GM21515 (cell line): ENCODE data around the gene ATXN7L3.
A peak's percentile ranks its signal among the peaks of the same experiment; 100 is the strongest.

Experiments
- ATAC-seq: cut with Tn5 transposase; IDR thresholded peaks from one replicate; pipeline ENCODE4 v1.9.1; 2021; ENCODE audit not compliant: unreplicated experiment

The ATXN7L3 gene

DNA sequence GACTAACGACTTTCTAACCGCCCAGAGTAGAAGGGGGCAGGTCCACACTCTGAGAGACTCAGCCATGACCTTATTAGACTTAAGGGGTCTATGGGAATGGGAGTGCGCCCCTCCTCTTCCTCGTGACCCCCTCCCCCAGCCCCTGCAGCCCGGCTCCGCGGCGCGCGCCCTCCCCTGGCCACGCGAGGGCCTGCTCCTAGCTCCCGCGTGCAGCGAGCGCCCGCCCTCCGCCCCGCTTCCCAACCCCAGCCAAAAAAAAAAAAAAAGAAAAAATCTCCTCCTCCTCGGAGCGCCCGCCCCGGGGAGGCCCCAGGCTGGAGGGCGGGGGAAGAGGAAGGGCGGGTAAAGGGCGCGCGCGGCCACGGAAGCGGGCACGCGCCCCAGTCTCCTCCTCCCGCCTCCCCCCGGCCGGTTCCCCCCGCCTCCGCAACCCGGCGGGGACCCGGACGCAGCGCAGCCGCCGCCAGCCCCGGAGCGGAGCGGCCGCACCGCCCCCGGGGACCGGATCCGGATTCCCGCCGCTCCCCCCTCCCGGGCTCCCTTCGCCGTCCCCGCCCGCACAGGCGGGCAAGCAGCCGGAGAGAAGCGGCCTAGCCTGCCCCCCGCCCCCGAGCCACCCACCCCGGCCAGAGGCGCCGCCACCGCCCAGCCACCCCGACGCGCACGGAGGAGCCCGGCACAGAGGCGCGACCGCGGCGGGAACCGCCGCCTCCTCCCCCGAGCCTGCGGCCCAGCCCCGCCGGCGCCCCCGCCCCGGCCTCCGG, 18.8 kb upstream of the ATXN7L3 start:
- peak; percentile 33 for ATAC-seq

DNA sequence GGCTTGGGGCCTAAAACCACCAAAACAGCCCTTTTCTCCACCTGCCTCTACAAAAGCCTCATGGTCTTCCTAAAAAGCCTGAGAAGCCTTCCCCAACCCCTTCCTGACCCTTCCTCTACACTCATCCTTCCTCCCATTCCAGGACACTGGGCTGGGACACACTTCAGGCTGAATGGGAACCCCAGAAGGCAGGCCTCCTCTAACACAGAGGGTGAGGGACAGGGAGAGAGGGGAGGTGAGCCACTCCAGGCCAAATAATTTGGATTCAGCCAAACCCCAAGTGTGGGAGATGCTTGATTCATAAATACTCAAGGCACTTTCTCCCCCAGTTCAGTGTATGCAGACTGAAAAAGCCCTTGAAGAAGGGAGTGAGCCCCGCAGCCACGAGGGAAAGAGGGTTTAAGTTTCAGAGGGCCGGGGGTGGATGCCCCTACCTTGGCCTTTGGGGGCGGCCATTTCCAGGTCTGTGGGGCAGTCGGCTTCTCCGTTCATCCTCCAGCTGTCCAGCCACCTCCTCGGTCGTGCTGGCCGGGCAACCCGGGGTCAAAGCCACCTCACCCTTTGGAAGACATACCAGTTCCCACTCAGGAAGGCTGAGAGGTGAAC, 18.2 kb upstream of the ATXN7L3 start:
- ATAC-seq = no peak

DNA sequence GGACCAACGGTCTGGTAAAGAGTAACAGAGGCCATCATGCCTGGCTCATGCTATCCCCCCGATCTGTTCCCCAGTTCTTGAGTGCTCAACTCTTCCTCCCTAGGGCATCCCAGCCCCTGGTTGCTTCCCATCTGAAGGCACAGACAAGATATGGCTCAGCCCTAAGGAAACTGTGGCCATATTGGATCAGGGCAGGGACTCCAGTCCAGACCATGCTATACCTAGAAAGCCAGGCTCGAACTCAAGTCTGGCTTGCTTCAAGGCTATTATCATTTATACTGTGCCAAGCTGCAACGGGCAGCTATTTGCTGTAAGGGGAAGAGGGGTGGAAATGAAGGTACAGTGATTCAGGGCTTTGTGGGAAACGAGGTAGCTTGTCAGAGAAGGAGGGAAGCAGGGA, 17.0 kb upstream of the ATXN7L3 start:
- ATAC-seq = no peak

DNA sequence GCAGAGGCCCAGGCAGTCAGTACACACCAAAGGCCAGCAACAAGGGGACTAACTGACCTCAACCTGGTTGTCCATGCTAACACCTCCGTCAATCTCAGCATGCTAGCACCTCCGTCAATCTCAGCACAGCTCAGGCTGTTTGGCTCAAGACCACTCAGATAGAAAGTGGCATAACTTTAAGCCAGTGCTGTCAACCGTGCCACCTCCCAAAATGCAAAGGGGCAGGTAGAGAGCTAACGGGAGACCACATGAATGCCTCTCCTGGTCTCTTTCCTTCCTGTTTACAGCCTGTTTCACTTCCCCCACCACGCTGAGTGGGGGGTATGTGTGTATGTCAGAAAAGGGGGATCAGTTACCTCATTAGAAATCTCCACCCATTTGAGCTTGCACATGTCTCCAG, 16.5 kb upstream of the ATXN7L3 start:
- no peak for ATAC-seq

- ATAC-seq = no peak
Observed at GRCh38 chr17:44214896-44215295, 15.2 kb upstream of the ATXN7L3 start.

GRCh38 chr17:44214230-44214494, 14.5 kb upstream of the ATXN7L3 start:
- ATAC-seq = no peak

DNA sequence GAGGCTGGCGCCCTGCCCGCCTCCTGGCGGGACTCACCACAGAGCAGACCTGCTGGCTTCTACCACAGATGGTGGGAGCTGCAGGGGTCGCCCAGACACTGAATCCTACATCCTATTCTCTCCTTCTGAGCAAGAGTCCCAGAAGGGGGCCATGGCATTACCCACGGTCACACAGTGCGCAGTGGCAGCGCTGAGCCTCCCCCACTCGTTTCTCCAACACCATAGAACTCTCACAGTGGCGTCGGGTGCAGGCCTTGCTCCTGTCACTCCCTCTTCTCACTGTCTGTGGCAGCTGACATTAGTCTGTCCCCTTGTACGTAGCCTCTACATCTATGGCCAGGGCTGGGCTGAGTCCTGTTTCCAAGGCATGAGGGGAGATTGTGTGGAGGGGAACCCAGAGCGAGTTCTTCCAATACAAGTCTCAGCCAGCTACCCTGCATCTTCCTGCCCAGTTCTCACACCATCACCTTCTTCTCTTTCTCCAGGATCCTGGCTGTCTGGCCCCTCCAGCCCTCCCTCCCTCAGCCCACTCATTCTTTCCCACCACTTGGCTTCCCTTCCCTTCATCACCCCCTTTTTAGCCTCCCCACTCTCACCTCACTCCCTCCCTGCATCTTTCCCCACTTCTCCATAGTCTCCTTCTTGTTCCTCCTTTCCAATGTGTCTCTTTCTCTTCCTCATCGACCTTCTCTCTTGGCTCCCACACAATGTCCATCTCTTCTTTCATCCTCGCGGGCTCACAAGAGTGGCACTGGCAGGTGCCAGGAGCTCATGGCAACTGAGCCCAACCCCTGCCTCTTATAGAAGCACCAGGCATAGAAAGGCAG, 13.9 kb upstream of the ATXN7L3 start:
- no peak for ATAC-seq

DNA sequence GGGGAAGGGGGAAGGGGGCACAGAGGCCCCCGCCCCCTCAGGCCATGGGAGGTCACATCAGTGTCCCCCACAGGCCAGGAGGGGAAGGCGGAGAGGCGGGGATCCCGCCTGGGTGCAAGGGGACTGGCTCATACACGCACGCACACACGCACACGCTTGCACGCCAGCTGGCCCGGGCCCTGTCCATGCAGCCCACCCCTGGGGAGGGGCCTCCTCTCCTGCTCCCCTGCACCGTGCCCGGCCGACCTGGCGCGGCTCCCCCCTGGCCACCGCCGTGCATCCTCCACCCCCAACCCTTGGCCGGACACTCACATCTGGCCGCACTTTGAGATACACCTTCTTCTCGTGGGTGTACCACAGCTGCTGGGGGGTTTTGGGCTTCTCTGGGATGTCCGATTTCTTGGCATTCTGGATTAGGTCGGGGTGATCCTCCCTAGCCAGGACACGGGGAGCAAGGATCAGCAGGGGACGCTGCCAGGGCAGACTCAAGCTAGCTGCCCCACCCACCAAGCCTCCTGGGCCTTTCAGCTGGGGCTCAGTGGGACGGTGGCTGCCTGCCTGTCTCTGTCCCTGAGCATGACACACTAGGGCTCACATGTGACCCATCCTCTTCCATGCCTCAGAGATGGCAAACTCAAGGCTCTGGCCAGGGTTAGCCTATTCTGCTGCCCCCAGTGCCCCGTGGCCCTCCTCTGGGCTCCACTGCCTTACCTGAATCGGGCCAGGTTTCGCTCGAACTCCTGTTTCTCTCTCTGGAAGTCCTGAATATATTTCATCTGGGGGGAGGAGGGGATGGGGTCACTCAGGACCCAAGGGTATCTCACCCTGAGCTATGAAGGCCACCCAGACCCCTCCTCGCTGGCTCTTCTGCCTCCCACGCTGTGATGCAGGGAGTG, 13.1 kb upstream of the ATXN7L3 start:
- no peak for ATAC-seq

GRCh38 chr17:44211281-44212265, 11.9 kb upstream of the ATXN7L3 start:
- no peak for ATAC-seq

DNA sequence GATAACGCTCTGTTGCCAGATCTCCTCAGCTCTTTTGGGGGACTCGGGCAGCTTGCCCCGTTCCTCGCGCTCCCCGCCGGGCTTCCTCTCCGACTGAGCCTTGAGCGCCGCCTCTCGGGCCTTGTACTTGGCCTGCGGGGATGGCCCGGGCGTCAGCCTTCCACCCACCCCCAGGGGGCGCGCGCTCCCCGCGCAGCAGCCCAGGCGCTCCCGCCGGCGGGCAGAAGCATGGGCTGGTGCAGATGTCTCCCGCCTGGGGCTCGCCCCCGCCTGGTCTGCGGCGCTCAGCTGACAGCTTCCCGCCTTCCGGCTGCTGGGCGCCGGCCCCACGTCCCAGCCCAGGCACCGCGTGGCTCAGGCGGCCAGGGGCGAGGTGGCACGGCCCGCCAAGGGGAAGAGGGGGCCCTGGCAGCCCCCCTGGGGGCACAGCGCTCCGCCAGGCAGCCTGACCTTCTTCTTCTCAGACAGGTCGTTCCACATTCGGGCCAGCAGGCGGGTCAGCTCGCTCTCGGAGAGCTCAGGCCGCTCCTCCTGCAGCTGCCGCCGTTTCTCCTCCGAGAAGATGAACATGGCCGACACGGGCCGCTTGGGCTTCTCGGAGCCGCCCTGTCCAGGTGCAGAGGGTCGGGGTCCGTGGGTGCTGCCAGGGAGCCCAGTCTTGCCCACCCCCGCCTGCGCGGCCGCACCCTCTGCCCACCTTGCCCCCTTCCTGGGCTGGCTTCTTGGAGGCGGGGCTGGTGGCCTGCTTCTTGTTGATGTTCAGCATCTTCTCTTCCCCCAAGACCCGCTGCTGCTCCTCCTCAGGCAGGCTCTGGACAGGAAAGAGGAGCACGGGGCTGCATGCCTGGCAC, 10.9 kb upstream of the ATXN7L3 start:
- ATAC-seq = peak; percentile 75

- ATAC-seq = no peak
Observed at GRCh38 chr17:44209786-44210341, 10.2 kb upstream of the ATXN7L3 start.

- no peak for ATAC-seq
Observed at GRCh38 chr17:44207743-44208142, 8.1 kb upstream of the ATXN7L3 start.

DNA sequence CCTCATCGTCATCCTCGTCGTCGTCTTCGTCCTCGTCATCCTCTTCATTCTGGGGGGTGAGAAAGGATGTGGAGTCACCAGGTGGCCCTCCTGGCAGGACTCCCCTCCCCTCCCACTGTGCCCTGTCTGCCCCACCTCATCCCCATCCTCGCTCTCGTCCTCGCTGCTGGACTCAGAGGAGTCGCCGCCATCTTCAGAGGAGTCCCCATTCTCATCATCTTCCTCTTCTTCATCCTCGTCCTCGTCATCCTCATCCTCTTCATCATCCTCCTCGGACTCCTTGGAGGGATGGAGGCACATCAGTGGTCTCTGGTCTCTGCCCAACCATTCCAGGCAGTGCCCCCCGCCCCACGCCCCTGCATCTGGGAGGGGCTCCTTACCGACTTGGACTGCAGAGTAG, 7.6 kb upstream of the ATXN7L3 start:
- no peak for ATAC-seq

- no peak for ATAC-seq
Observed at GRCh38 chr17:44206825-44207155, 7.1 kb upstream of the ATXN7L3 start.

- ATAC-seq = no peak
Observed at GRCh38 chr17:44205962-44206824, 6.5 kb upstream of the ATXN7L3 start.

- ATAC-seq = no peak
Observed at GRCh38 chr17:44204441-44204882, 4.8 kb upstream of the ATXN7L3 start.

DNA sequence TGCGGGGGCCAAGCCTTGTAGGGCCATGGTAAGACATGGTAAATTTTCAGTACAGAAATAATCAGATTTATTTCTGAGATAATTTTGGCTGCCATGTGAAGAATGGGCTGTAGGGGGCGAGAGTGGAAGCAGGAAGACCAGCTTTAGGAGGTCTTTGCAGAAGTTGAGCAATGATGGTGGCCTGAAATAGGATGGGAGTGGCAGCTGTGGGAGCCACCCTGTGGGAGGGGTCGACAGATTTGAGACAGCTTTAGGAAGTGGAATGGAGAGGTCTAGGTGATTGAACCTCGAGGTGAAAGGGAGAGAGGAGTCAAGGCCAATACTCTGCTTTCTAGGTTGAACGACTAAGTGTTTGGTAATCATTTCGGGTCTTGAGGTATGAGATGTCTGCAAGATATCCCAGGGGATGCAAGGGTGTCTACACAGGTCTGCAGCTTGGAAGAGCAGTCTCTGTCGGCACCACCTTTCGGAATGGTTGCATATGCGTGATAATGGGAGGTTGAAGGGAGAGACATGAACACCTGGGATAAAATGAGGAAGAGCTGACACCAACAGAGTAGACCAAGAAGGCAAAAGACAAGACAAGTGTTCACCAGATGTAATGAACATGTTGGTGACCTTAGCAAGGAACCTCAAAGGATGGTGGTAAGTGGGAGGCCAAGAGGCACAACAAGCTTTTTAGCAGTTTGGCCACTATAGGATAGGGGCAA, 4.2 kb upstream of the ATXN7L3 start:
- ATAC-seq = no peak
